Neural progenitor cell (in vitro differentiated cells): ENCODE results near the gene METTL5. TPM values are rescaled to one million over a fixed set of nuclear protein-coding genes. Genes with fewer than 3 reads are reported as not detected.

Experiments
- DNase-seq: peaks from one replicate; pipeline ENCODE4 v3.0.0-alpha.2; 2016; ENCODE audit warnings: low spot score
- H2AFZ ChIP-seq: fragments of 200-600 bp; sonication (generic); replicated peaks from 2 replicates; pipeline ENCODE4 v1.6.1; 2016; ENCODE audit warnings: antibody characterized with exemption
- H3F3A ChIP-seq: fragments of 200-600 bp; sonication (generic); 2 replicates; pipeline ENCODE4 v1.6.1; 2016; ENCODE audit warnings: antibody characterized with exemption, low read depth
- H3K27ac ChIP-seq: fragments of 200-600 bp; sonication (generic); 2 replicates; pipeline ENCODE4 v1.5.1; 2016; ENCODE audit warnings: mild to moderate bottlenecking
- H3K27me3 ChIP-seq: fragments of 200-600 bp; sonication (generic); 2 replicates; pipeline ENCODE4 v1.6.1; 2016; ENCODE audit warnings: mild to moderate bottlenecking, moderate library complexity
- H3K36me3 ChIP-seq: fragments of 200-600 bp; sonication (generic); 2 replicates; pipeline ENCODE4 v1.5.1; 2016
- H3K4me1 ChIP-seq: fragments of 200-600 bp; sonication (generic); 2 replicates; pipeline ENCODE4 v1.6.1; 2016; ENCODE audit warnings: mixed run types
- H3K4me2 ChIP-seq: fragments of 200-600 bp; sonication (generic); 2 replicates; pipeline ENCODE4 v1.6.1; 2016
- H3K4me3 ChIP-seq: fragments of 200-600 bp; sonication (generic); 2 replicates; pipeline ENCODE4 v1.5.1; 2016
- H3K79me2 ChIP-seq: fragments of 200-600 bp; sonication (generic); 2 replicates; pipeline ENCODE4 v1.6.1; 2016; ENCODE audit warnings: low read depth
- H3K9ac ChIP-seq: fragments of 200-600 bp; sonication (generic); 2 replicates; pipeline ENCODE4 v1.6.1; 2016
- H3K9me3 ChIP-seq: fragments of 200-600 bp; sonication (generic); 2 replicates; pipeline ENCODE4 v1.5.1; 2016; ENCODE audit warnings: low read depth
- H4K20me1 ChIP-seq: fragments of 200-600 bp; sonication (generic); 2 replicates; pipeline ENCODE4 v1.6.1; 2016; ENCODE audit warnings: low read depth
- H3K27ac Mint-ChIP-seq: 3 replicates; pipeline ENCODE4 v1.8.0; 2021; ENCODE audit warnings: mixed read lengths
- H3K27me3 Mint-ChIP-seq: 2 replicates; pipeline ENCODE4 v1.8.0; 2022; ENCODE audit warnings: low read depth, mild to moderate bottlenecking, inconsistent platforms, moderate library complexity, mixed read lengths; ENCODE audit not compliant: insufficient read depth
- H3K36me3 Mint-ChIP-seq: 3 replicates; pipeline ENCODE4 v1.8.0; 2021; ENCODE audit warnings: mixed read lengths
- H3K4me1 Mint-ChIP-seq: 3 replicates; pipeline ENCODE4 v1.8.0; 2021; ENCODE audit warnings: mixed read lengths
- H3K4me3 Mint-ChIP-seq: 3 replicates; pipeline ENCODE4 v1.8.0; 2021; ENCODE audit warnings: mild to moderate bottlenecking, moderate library complexity, mixed read lengths
- H3K9me3 Mint-ChIP-seq: 3 replicates; pipeline ENCODE4 v1.8.0; 2020; ENCODE audit warnings: mixed read lengths
- EZH2 ChIP-seq: fragments of 200-600 bp; sonication (generic); IDR thresholded peaks from 2 replicates; pipeline ENCODE4 v1.6.1; 2017; ENCODE audit warnings: antibody characterized with exemption, mild to moderate bottlenecking, moderate library complexity
- EZH2phosphoT487 ChIP-seq: fragments of 200-600 bp; sonication (generic); IDR thresholded peaks from 2 replicates; pipeline ENCODE4 v1.6.1; 2017; ENCODE audit warnings: antibody characterized with exemption
- total RNA-seq: library from RNA; depleted of rRNA; stranded (reverse); fragments of >200 nt; gene quantifications from 2 replicates; pipeline ENCODE4 v1.2.3, GENCODE V29; 2015; ENCODE audit warnings: low replicate concordance

METTL5 gene
- total RNA-seq, 1 donor from 2014 or later: 146 TPM

DNA sequence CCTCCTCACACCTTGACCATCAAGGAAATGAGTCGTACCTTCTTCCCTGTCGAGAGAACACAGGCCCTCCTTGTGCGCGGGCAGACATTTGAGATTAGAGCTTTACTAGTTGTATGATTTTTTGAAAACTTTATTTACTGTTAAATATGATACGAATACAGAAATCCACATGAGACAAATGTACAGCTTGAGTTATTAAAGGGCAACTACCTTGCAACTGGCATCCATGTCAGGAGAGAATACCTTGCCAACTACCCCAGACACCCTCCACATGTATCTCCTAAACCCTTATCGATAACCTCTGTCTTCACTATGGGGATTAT lies 62.8 kb downstream of the METTL5 start:
- H3K4me1 Mint-ChIP-seq: peaks cover 2% of the 10 kb centered on the region
- Histone ChIP-seq H3K4me1 (no peaks in the 10 kb centered on the region), H2AFZ (no peak overlapping the region), H3K27me3 (no peaks in the 10 kb centered on the region), H3K9ac (no peak overlapping the region), H3K79me2 (no peaks in the 10 kb centered on the region), H3F3A (no peaks in the 10 kb centered on the region), H3K9me3 (no peaks in the 10 kb centered on the region), H3K4me3 (no peak overlapping the region), H3K27ac (no peak overlapping the region), H4K20me1 (no peaks in the 10 kb centered on the region), H3K4me2 (no peak overlapping the region), H3K36me3 (no peaks in the 10 kb centered on the region)
- TF ChIP-seq EZH2 (no peak), EZH2phosphoT487 (no peak)
- H3K9me3 Mint-ChIP-seq: peaks cover 14% of the 10 kb centered on the region
- no peak overlapping the region for H3K27ac Mint-ChIP-seq
- peaks cover 36% of the 10 kb centered on the region for H3K36me3 Mint-ChIP-seq
- DNase-seq: no peak
- H3K4me3 Mint-ChIP-seq: no peak overlapping the region
- no peaks in the 10 kb centered on the region for H3K27me3 Mint-ChIP-seq

Other genes starting within 250 kb of the METTL5 start
- 50.0 and 88.4 TPM in 2 replicates for gene PPIG, start 240.6 kb downstream of the METTL5 start, total RNA-seq
- gene CFAP210, start 130.5 kb downstream of the METTL5 start, total RNA-seq: 1.2 and 2.5 TPM in 2 replicates
- 9.2 and 16.8 TPM in 2 replicates for gene PHOSPHO2, start 130.4 kb downstream of the METTL5 start, total RNA-seq
- gene KLHL23, start 91.1 kb downstream of the METTL5 start, total RNA-seq: 72.4 and 107 TPM in 2 replicates
- 198 and 296 TPM in 2 replicates for gene SSB, start 26.0 kb downstream of the METTL5 start, total RNA-seq
- gene UBR3, start 2.5 kb upstream of the METTL5 start, total RNA-seq: 19.1 and 31.7 TPM in 2 replicates